A549 (cell line): Measurements from ENCODE around the gene FRZB. TPM values are rescaled to one million over a fixed set of nuclear protein-coding genes. Genes with fewer than 3 reads are reported as not detected.
A peak's percentile ranks its signal among the peaks of the same experiment; 100 is the strongest.

Experiments
- ATAC-seq, 2 experiments: fragments of 200-7000 bp in 1 of 2; fragments of >200 bp in 1 of 2; cut with Nextera tagmentation in 1 of 2; cut with Tn5 transposase in 1 of 2; 3 replicates each; pipeline versions ENCODE4 v1.8.0 to v1.9.1; 2018 to 2020; ENCODE audit warnings: mild to moderate bottlenecking in 1 of 2, moderate library complexity in 1 of 2
- CTCF ChIA-PET: fragments of 300-600 bp; sonication (Branson Sonifier 250); formaldehyde crosslinking; extraction: SDS; loops from one replicate; lab custom pipeline; 2021; ENCODE audit warnings: antibody characterized with exemption, inconsistent platforms; lab: Yijun Ruan, JAX
- POLR2A ChIA-PET: fragments of 350-600 bp; formaldehyde crosslinking; extraction: SDS; loops from one replicate; lab custom pipeline; 2021; ENCODE audit warnings: antibody characterized with exemption, inconsistent platforms; lab: Yijun Ruan, JAX
- DNase-seq, 2 experiments: peaks; one replicate each; pipeline versions ENCODE4 v3.0.0 to v3.0.0-alpha.2; 2011 to 2016; ENCODE audit warnings: low read depth in 1 of 2, low spot score in 1 of 2
- FAIRE-seq: peaks from 2 replicates; lab custom pipeline; 2011; peaks lifted over from hg19 to GRCh38; lab: Jason Lieb, UNC
- H3K27ac ChIP-seq, 2 experiments: fragments of >200 bp; sonication (Bioruptor Twin); formaldehyde crosslinking; 3 replicates each; pipeline ENCODE4 v1.5.1; 2016 to 2017
- H3K4me1 ChIP-seq: fragments of >200 bp; sonication (Bioruptor Twin); formaldehyde crosslinking; 3 replicates; pipeline ENCODE4 v1.6.1; 2016
- H3K4me2 ChIP-seq: fragments of >200 bp; sonication (Bioruptor Twin); formaldehyde crosslinking; 3 replicates; pipeline ENCODE4 v1.6.1; 2016
- H3K4me3 ChIP-seq: fragments of >200 bp; sonication (Bioruptor Twin); formaldehyde crosslinking; 3 replicates; pipeline ENCODE4 v1.5.1; 2016
- H3K9me3 ChIP-seq: fragments of >200 bp; sonication (Bioruptor Twin); formaldehyde crosslinking; 3 replicates; pipeline ENCODE4 v1.6.1; 2016
- BHLHE40 ChIP-seq: IDR thresholded peaks from 2 replicates; pipeline ENCODE4 v1.6.1; 2012; ENCODE audit warnings: low read depth, low read length, inconsistent platforms
- CHD2 ChIP-seq: fragments of 150-350 bp; IDR thresholded peaks from 2 replicates; pipeline ENCODE4 v1.6.1; 2014; ENCODE audit warnings: low read length; ENCODE audit not compliant: partially characterized antibody
- CHD4 ChIP-seq: fragments of 200-600 bp; sonication (generic); IDR thresholded peaks from 2 replicates; pipeline ENCODE4 v1.6.1; 2016; ENCODE audit warnings: antibody characterized with exemption, mild to moderate bottlenecking, borderline replicate concordance
- EHF ChIP-seq: fragments of 250-450 bp; sonication (Bioruptor Pico); IDR thresholded peaks from 2 replicates; pipeline ENCODE4 v1.5.0; 2020; ENCODE audit warnings: mild to moderate bottlenecking
- EHMT2 ChIP-seq: fragments of 200-600 bp; sonication (generic); IDR thresholded peaks from 2 replicates; pipeline ENCODE4 v1.6.1; 2016; ENCODE audit warnings: antibody characterized with exemption, low read depth, mild to moderate bottlenecking, moderate library complexity
- HDAC2 ChIP-seq: fragments of 200-600 bp; sonication (generic); IDR thresholded peaks from 2 replicates; pipeline ENCODE4 v1.6.1; 2016
- HES2 ChIP-seq: fragments of >200 bp; sonication (Bioruptor Twin); formaldehyde crosslinking; IDR thresholded peaks from 2 replicates; pipeline ENCODE4 v1.6.1; 2016
- KDM1A ChIP-seq: fragments of 200-600 bp; sonication (generic); IDR thresholded peaks from 2 replicates; pipeline ENCODE4 v1.6.1; 2016; ENCODE audit warnings: low read depth, mild to moderate bottlenecking
- KDM5A ChIP-seq: fragments of 200-600 bp; sonication (generic); IDR thresholded peaks from 2 replicates; pipeline ENCODE4 v1.6.1; 2016; ENCODE audit warnings: antibody characterized with exemption, mild to moderate bottlenecking
- MAFK ChIP-seq: fragments of 450-650 bp; IDR thresholded peaks from 2 replicates; pipeline ENCODE4 v1.6.1; 2014; ENCODE audit not compliant: partially characterized antibody
- MYC ChIP-seq: IDR thresholded peaks from 2 replicates; pipeline ENCODE4 v1.6.1; 2012; ENCODE audit warnings: mild to moderate bottlenecking, inconsistent platforms, low read length, improper control_type of control experiment, borderline replicate concordance
- NFE2L2 ChIP-seq: fragments of 150-350 bp; conservative IDR thresholded peaks from 2 replicates; pipeline ENCODE4 v1.6.1; 2014; ENCODE audit warnings: low read length
- PBX3 ChIP-seq: IDR thresholded peaks from 2 replicates; pipeline ENCODE4 v1.6.1; 2012
- POLR2A ChIP-seq: IDR thresholded peaks from 2 replicates; pipeline ENCODE4 v1.6.1; 2012; ENCODE audit warnings: mild to moderate bottlenecking, low read length
- RAD21 ChIP-seq, 2 experiments: fragments of >200 bp in 1 of 2; sonication (Bioruptor Twin) in 1 of 2; formaldehyde crosslinking in 1 of 2; IDR thresholded peaks in 1 of 2; conservative IDR thresholded peaks in 1 of 2; 2 replicates in 1 of 2; 3 replicates in 1 of 2; pipeline ENCODE4 v1.6.1; 2012 to 2018; ENCODE audit warnings: inconsistent platforms in 1 of 2
- RARB ChIP-seq: fragments of 250-450 bp; sonication (Bioruptor Pico); IDR thresholded peaks from 2 replicates; pipeline ENCODE4 v1.8.0; 2021; ENCODE audit warnings: mild to moderate bottlenecking, moderate library complexity
- ZC3H11A ChIP-seq: fragments of 450-650 bp; IDR thresholded peaks from 2 replicates; pipeline ENCODE4 v1.6.1; 2014; ENCODE audit warnings: antibody characterized with exemption, mild to moderate bottlenecking
- ZFP36 ChIP-seq: fragments of 450-650 bp; IDR thresholded peaks from 2 replicates; pipeline ENCODE4 v1.6.1; 2014; ENCODE audit warnings: borderline replicate concordance; ENCODE audit not compliant: partially characterized antibody
- ZNF302 ChIP-seq: fragments of 250-450 bp; sonication (Bioruptor Pico); IDR thresholded peaks from 2 replicates; pipeline ENCODE4 v1.9.0; 2021; ENCODE audit warnings: inconsistent platforms, mild to moderate bottlenecking, moderate library complexity
- WGBS: methylation state at CpG from one replicate; pipeline ENCODE4 v1.1.6; 2017; ENCODE audit errors: missing lambda C conversion rate; 5-methylcytosine and 5-hydroxymethylcytosine counted together
- polyA plus RNA-seq, 4 experiments: library from polyadenylated mRNA; depleted of rRNA in 3 of 4; stranded (reverse); fragments of >200 nt; fragmentation: RNase III in 1 of 4; extraction: RNeasy Plus Mini Kit Qiagen cat#74134 plus additional on column Dnase treatment in 1 of 4; gene quantifications; 2 replicates in 3 of 4; 3 replicates in 1 of 4; pipeline ENCODE4 v1.2.3, GENCODE V29; 2011 to 2017

The FRZB gene
- polyA plus RNA-seq, 2 of the 4 experiments (the other 2 are of a cell fraction): 0.03 to 0.06 TPM

- CTCF ChIA-PET: no interaction called here
- WGBS: 67% methylated on average over 3 of the region's 3 CpGs
Measured at GRCh38 chr2:182826496-182826895, 39.9 kb downstream of the FRZB start.

DNA sequence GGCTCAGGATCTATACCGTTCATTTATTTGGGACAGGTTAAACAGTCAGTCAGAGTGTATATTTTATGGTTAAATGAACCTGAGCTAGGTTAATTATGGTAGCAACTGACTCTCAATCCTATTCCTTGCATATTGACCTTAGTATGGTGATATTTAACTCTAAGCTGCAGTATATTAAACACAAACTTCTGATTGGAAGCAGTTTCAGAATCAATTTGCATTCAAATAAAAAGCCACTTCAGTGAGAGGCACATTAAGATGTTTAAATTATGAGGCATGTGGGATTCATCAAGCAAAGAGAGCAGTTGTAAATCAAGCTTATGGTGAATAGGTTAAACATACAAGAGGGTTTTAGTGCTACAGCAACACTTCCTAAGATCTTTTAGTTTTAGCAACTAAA is 40.4 kb downstream of the FRZB start:
- no peak for TF ChIP-seq MAFK
- no peak for TF ChIP-seq HES2
- POLR2A ChIA-PET: interaction anchor here (0.6 kb wide), 1 partner anchor 8 kb away, joined by 3 read pairs; no protein-coding TSS in a partner anchor
- ATAC-seq (no peak), FAIRE-seq (no peak), DNase-seq (no peak)
- no peak overlapping the region for H3K4me3 ChIP-seq
- H3K4me2 ChIP-seq: no peak overlapping the region
- CTCF ChIA-PET: no interaction called here
- H3K4me1 ChIP-seq: no peaks in the 10 kb centered on the region
- H3K9me3 ChIP-seq: no peaks in the 10 kb centered on the region
- no peak overlapping the region for H3K27ac ChIP-seq
- 36% methylated on average over 1 of the region's 1 CpG for WGBS

More at GRCh38 chr2:182826496-182826895, 39.9 kb downstream of the FRZB start:
- TF ChIP-seq ZFP36 (no peak), EHF (CRISPR knock-in tag) (no peak), BHLHE40 (no peak)
- no peak overlapping the region for H3K4me2 ChIP-seq
- ATAC-seq (no peak), FAIRE-seq (no peak), DNase-seq (no peak)
- no peak overlapping the region for H3K4me3 ChIP-seq
- no peaks in the 10 kb centered on the region for H3K4me1 ChIP-seq
- no peak overlapping the region for H3K27ac ChIP-seq
- H3K9me3 ChIP-seq: no peaks in the 10 kb centered on the region
- POLR2A ChIA-PET: no interaction called here

DNA sequence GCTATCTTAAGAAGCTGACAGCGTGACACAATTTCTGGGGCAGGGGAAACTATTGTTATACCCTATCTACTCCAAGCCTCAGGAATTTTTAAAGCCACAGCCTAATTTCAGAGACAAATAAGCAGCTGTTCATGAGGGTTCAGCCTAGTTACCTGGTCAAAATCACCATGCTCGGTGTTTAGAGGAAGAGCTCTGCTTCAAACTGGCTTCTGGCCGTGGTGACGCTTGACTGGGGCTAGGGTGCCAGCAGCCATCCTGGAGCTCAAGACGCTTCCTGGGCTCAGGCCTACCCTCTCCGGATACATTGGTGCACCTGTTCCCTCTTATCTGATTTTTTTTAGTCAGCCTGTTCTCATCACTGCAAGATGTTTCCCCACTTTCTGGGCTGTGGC is 41.7 kb downstream of the FRZB start:
- Histone ChIP-seq H3K27ac (no peak overlapping the region), H3K4me3 (no peak overlapping the region), H3K4me2 (no peak overlapping the region), H3K9me3 (no peaks in the 10 kb centered on the region), H3K4me1 (no peaks in the 10 kb centered on the region)
- TF ChIP-seq EHF (CRISPR knock-in tag) (no peak), PBX3 (no peak), POLR2A (no peak), CHD2 (no peak), RAD21 (conservative IDR thresholded peaks at IDR 0.05 in 1 of 2, IDR thresholded peaks at IDR 0.05 in 1 of 2) (no peak), KDM5A (no peak), RARB (CRISPR knock-in tag) (no peak), EHMT2 (no peak), ZC3H11A (no peak), CHD4 (no peak), KDM1A (no peak), NFE2L2 (no peak), MYC (no peak), ZNF302 (CRISPR knock-in tag) (no peak)
- 60% methylated on average over 6 of the region's 6 CpGs for WGBS
- no peak for ATAC-seq
- CTCF ChIA-PET: interaction anchor here (1.0 to 1.2 kb wide), 2 partner anchors 81 to 155 kb away, joined by 3 to 4 read pairs; no protein-coding TSS in a partner anchor
- no peak for DNase-seq
- POLR2A ChIA-PET: no interaction called here
- FAIRE-seq: no peak

GRCh38 chr2:182824056-182824766 is 42.2 kb downstream of the FRZB start:
- Histone ChIP-seq H3K4me1 (no peaks in the 10 kb centered on the region), H3K4me3 (no peak overlapping the region), H3K4me2 (no peak overlapping the region), H3K9me3 (no peaks in the 10 kb centered on the region), H3K27ac (no peak overlapping the region)
- WGBS: 40% methylated on average over 5 of the region's 5 CpGs
- ATAC-seq (no peak), FAIRE-seq (no peak), DNase-seq (no peak)
- ChIA-PET POLR2A (no interaction called here), CTCF (interaction anchor here (0.7 to 1.2 kb wide), 3 partner anchors 20 to 156 kb away, joined by 3 to 4 read pairs (median 3); no protein-coding TSS in a partner anchor)
- TF ChIP-seq ZNF302 (CRISPR knock-in tag) (no peak), HDAC2 (no peak), MAFK (peak; percentile 46), RAD21 (conservative IDR thresholded peaks at IDR 0.05 in 1 of 2, IDR thresholded peaks at IDR 0.05 in 1 of 2) (no peak)
